Prostate gland (tissue), 2 donors: ENCODE results near the gene NAV2. TPM values are rescaled to one million over a fixed set of nuclear protein-coding genes. Genes with fewer than 3 reads are reported as not detected.

Experiments used
- DNase-seq: peaks from one replicate; pipeline ENCODE4 v3.0.0-alpha.2; 2019; ENCODE audit warnings: low spot score
- H3K27ac ChIP-seq, 2 donors: fragments of 200-600 bp; sonication (generic); 2 replicates each; pipeline ENCODE4 v1.5.1; 2017 to 2019
- H3K27me3 ChIP-seq: fragments of 200-600 bp; sonication (generic); replicated peaks from 2 replicates; pipeline ENCODE4 v1.5.1; 2019; ENCODE audit not compliant: insufficient read depth
- H3K36me3 ChIP-seq, 2 donors: fragments of 200-600 bp; sonication (generic); 1 replicate in 1 of 2; 2 replicates in 1 of 2; pipeline versions ENCODE4 v1.5.1 to v1.8.1; 2017 to 2019
- H3K4me1 ChIP-seq: fragments of 200-600 bp; sonication (generic); replicated peaks from 2 replicates; pipeline ENCODE4 v1.5.1; 2019
- H3K4me3 ChIP-seq, 2 donors: fragments of 200-600 bp; sonication (generic); 2 replicates each; pipeline ENCODE4 v1.5.1; 2017 to 2019
- H3K9me3 ChIP-seq: fragments of 200-600 bp; sonication (generic); 2 replicates; pipeline ENCODE4 v1.5.1; 2017
- POLR2A ChIP-seq: fragments of 450-650 bp; IDR thresholded peaks from one replicate; pipeline ENCODE4 v1.6.1; 2016; ENCODE audit warnings: antibody characterized with exemption, mild to moderate bottlenecking
- POLR2AphosphoS5 ChIP-seq: sonication (generic); formaldehyde crosslinking; IDR thresholded peaks from one replicate; pipeline ENCODE4 v1.6.1; 2017; ENCODE audit warnings: antibody characterized with exemption
- WGBS: methylation state at CpG from one replicate; pipeline ENCODE4 v1.1.5; 2018; 5-methylcytosine and 5-hydroxymethylcytosine counted together
- intact Hi-C: fragments of 100-400 bp; cut with DNase I; formaldehyde crosslinking; loops from one replicate; pipeline ENCODE4 v1.14.2; 2022
- total RNA-seq, 2 donors: library from RNA; depleted of rRNA; stranded (reverse); fragments of >200 nt; gene quantifications; one replicate each; pipeline ENCODE4 v1.1.0, GENCODE V29; 2016
- TF ChIP-seq, protein P1 (sequence below), 4 experiments: fragments of 200-600 bp in 2 of 4; fragments of 450-650 bp in 2 of 4; sonication (generic) in 2 of 4; IDR thresholded peaks; 1 replicate in 3 of 4; 2 replicates in 1 of 4; pipeline ENCODE4 v1.5.1; 2016 to 2019; ENCODE audit warnings: antibody characterized with exemption in 4 of 4, mild to moderate bottlenecking in 2 of 4, moderate library complexity in 2 of 4

Gene NAV2
- total RNA-seq, 2 donors from 2014 or later = 17.1 to 26.6 TPM

DNA sequence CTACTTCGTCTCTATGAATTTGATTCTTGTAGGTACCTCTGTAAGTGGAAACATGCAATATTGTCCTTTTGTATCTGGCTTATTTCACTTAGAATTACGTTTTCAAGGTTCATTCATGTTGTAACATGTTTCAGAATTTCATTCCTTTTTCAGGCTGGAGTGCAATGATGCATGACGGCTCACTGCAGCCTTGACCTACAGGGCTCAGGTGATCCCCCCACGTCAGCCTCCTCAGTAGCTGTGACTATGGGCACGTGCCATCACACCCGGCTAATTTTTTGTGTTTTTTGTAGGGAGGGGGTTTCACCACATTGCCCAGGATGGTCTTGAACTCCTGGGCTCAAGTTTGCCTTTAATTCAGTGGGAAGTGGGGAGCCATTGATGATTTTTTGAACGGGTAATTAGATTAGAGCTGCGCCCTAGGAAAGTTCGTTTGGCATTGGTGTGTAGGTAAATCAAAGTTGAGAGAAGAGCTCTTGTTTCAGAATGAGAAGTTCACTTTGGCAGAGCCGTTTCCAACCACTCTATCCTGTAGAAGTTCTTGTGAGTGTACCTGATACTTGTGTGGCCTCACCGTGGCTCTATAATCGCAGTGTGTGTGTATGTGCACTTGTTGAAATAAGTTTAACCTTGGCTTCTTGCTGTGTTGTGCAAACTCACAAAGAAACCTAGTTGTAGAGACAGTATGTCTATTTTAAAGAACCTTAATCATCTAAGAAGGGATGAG is 115.9 kb downstream of the NAV2 start:
- Histone ChIP-seq H3K4me3 (no peak overlapping the region), H3K9me3 (no peaks in the 10 kb centered on the region), H3K4me1 (peaks cover 5% of the 10 kb centered on the region), H3K36me3 (no peaks in the 10 kb centered on the region), H3K27me3 (no peaks in the 10 kb centered on the region), H3K27ac (no peak overlapping the region)
- DNase-seq = no peak
- intact Hi-C loops = no loop called here
- 57% methylated on average over 12 of the region's 12 CpGs for WGBS
- TF ChIP-seq, protein P1, sequence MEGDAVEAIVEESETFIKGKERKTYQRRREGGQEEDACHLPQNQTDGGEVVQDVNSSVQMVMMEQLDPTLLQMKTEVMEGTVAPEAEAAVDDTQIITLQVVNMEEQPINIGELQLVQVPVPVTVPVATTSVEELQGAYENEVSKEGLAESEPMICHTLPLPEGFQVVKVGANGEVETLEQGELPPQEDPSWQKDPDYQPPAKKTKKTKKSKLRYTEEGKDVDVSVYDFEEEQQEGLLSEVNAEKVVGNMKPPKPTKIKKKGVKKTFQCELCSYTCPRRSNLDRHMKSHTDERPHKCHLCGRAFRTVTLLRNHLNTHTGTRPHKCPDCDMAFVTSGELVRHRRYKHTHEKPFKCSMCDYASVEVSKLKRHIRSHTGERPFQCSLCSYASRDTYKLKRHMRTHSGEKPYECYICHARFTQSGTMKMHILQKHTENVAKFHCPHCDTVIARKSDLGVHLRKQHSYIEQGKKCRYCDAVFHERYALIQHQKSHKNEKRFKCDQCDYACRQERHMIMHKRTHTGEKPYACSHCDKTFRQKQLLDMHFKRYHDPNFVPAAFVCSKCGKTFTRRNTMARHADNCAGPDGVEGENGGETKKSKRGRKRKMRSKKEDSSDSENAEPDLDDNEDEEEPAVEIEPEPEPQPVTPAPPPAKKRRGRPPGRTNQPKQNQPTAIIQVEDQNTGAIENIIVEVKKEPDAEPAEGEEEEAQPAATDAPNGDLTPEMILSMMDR (IDR thresholded peaks at IDR 0.05) = no peak
- TF ChIP-seq POLR2A = no peak
- no peak for TF ChIP-seq POLR2AphosphoS5

DNA sequence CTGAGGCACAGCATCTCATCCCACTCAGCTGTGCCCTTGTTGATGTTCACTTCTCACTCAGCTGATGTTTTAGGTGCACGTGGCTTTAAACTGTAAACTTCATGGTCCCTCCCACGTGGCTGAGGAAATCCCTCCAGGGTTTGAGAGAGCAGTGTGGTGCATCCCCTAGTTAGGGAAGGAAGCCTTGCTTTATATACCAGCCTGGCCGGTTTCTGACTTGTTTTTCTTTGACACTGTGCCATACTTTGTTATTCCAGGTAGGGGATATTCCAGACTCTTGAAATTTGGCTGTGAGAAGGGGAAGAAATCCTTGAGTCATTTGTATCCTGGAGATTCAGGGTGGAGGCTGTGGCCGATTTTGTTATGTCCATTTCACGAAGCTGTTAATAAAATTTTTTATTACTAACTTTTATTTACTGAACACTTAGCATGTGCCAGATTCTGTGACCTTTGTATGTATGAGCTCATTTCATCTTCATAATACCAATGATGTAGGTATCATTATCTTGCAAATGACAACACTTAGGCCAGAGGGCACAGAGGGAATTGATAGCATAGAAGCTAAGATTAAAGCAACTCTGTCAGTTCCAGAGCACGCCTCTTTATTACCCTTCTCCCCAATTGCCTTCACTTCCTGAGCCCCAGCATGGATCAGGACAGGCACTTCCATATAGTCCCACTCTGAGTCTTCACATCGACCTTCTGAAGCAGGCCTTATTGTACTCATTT is 116.6 kb downstream of the NAV2 start:
- intact Hi-C loops = no loop called here
- Histone ChIP-seq H3K36me3 (no peaks in the 10 kb centered on the region), H3K4me1 (peaks cover 5% of the 10 kb centered on the region), H3K4me3 (no peak overlapping the region), H3K9me3 (no peaks in the 10 kb centered on the region), H3K27ac (no peak overlapping the region), H3K27me3 (no peaks in the 10 kb centered on the region)
- DNase-seq = peak; percentile 63
- TF ChIP-seq POLR2AphosphoS5 = peak; percentile 65
- TF ChIP-seq, protein P1 (IDR thresholded peaks at IDR 0.05) = no peak
- 17% methylated on average over 7 of the region's 7 CpGs for WGBS

DNA sequence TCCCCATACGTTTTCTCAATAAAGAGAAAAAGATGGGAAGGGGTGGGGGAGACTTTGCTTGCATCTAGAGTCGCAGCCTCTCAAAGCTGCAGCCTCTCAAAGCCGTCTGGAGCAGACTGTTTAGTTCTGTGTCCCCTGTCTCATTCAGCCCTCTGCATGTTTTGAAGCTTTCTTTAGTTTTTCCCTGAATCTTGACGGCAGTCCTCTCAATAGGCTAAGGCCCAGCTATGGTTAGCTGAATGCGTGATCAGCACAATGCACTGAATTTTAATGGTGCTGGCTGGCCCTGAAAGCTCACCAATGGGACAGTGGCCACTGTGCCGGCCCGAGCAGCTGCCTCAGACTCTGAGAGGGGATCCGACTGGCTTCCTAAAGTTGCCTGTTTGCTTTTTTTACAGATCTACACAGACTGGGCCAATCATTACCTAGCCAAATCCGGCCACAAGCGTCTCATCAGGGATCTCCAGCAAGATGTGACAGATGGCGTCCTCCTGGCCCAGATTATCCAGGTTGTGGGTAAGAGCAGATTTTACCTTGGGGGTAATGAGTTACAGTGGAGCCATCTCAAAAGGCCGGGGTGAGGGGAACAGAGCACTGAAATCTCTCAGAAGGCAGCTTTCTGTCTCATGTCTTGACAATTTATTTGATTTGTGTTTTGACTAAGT is 119.6 kb downstream of the NAV2 start:
- intact Hi-C loops = no loop called here
- 92% methylated on average over 12 of the region's 12 CpGs for WGBS
- DNase-seq = no peak

DNA sequence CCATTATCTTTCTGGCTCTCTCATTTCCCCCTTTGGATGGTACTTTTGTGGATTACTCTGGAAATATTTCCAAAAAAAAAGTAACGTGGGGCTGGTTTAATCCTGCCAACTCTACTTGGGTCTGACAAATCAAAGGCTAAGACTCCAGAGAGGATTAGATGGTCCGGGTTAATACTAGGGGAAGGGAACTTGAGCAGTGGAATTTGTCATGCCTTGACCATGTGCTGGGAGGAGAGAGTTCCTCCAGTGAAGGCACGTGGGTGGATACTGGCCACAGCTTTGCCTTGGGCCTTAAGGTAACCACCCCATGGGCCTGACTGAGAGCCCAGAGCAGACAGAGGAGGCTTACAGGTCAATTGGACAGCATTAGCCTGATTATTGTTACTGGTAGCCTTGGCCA is 120.3 kb downstream of the NAV2 start:
- no peak overlapping the region for H3K27ac ChIP-seq
- H3K36me3 ChIP-seq = no peaks in the 10 kb centered on the region
- WGBS = 84% methylated on average over 3 of the region's 3 CpGs
- peaks cover 5% of the 10 kb centered on the region for H3K4me1 ChIP-seq
- no peak for DNase-seq
- no peak overlapping the region for H3K4me3 ChIP-seq
- intact Hi-C loops = no loop called here
- H3K9me3 ChIP-seq = no peaks in the 10 kb centered on the region
- TF ChIP-seq POLR2A (no peak), POLR2AphosphoS5 (no peak)
- TF ChIP-seq, protein P1 (IDR thresholded peaks at IDR 0.05) = no peak
- no peaks in the 10 kb centered on the region for H3K27me3 ChIP-seq

More for the DNA sequence above, 119.6 kb downstream of the NAV2 start:
- H3K4me1 ChIP-seq = peaks cover 5% of the 10 kb centered on the region
- H3K9me3 ChIP-seq = no peaks in the 10 kb centered on the region
- TF ChIP-seq POLR2AphosphoS5 (no peak), POLR2A (no peak)
- TF ChIP-seq, protein P1 (IDR thresholded peaks at IDR 0.05) = no peak
- H3K27me3 ChIP-seq = no peaks in the 10 kb centered on the region
- no peak overlapping the region for H3K27ac ChIP-seq
- H3K36me3 ChIP-seq = no peaks in the 10 kb centered on the region
- H3K4me3 ChIP-seq = no peak overlapping the region
